Sigmoid colon (tissue), 7 donors: ENCODE measurements around the gene FBXL4. TPM values are rescaled to one million over a fixed set of nuclear protein-coding genes. Genes with fewer than 3 reads are reported as not detected.

Experiments
- DNase-seq: peaks from one replicate; pipeline ENCODE4 v3.0.0-alpha.2; 2019
- H3K27ac ChIP-seq, 4 donors: fragments of 200-600 bp; sonication (generic); one replicate each; pipeline ENCODE4 v1.5.1; 2016 to 2019; ENCODE audit warnings: mild to moderate bottlenecking in 1 of 4
- H3K27me3 ChIP-seq, 3 donors: fragments of 200-600 bp; sonication (generic); one replicate each; pipeline ENCODE4 v1.5.1; 2019; ENCODE audit warnings: mild to moderate bottlenecking in 1 of 3
- H3K36me3 ChIP-seq, 4 donors: fragments of 200-600 bp; sonication (generic); one replicate each; pipeline ENCODE4 v1.5.1; 2016 to 2019
- H3K4me1 ChIP-seq, 4 donors: fragments of 200-600 bp; sonication (generic); one replicate each; pipeline ENCODE4 v1.5.1; 2017 to 2019
- H3K4me3 ChIP-seq, 4 donors: fragments of 200-600 bp; sonication (generic); one replicate each; pipeline ENCODE4 v1.5.1; 2017 to 2019; ENCODE audit warnings: mild to moderate bottlenecking in 2 of 4, moderate library complexity in 1 of 4
- H3K9me3 ChIP-seq, 4 donors: fragments of 200-600 bp in 3 of 4; sonication (generic) in 3 of 4; one replicate each; pipeline versions ENCODE4 v1.5.1 to v1.6.1; 2013 to 2019
- EP300 ChIP-seq, 4 donors: sonication (generic); formaldehyde crosslinking; IDR thresholded peaks; one replicate each; pipeline ENCODE4 v1.6.1; 2017; ENCODE audit warnings: antibody characterized with exemption in 4 of 4
- POLR2A ChIP-seq, 2 donors: fragments of 450-650 bp; IDR thresholded peaks; one replicate each; pipeline ENCODE4 v1.6.1; 2016; ENCODE audit warnings: antibody characterized with exemption in 2 of 2, mild to moderate bottlenecking in 2 of 2, moderate library complexity in 2 of 2
- POLR2AphosphoS5 ChIP-seq, 4 donors: sonication (generic); formaldehyde crosslinking; IDR thresholded peaks; one replicate each; pipeline ENCODE4 v1.6.1; 2017; ENCODE audit warnings: antibody characterized with exemption in 4 of 4
- WGBS, 2 donors: extraction: QIAGEN DNeasy Blood & Tissue Kit; methylation state at CpG; one replicate each; pipeline ENCODE4 v1.1.7; 2013; 5-methylcytosine and 5-hydroxymethylcytosine counted together
- intact Hi-C: fragments of 100-400 bp; cut with DNase I; formaldehyde crosslinking; loops from one replicate; pipeline ENCODE4 v1.15.1; 2023
- polyA plus RNA-seq, 3 donors: library from polyadenylated mRNA; stranded (reverse); fragments of 200-250 nt; gene quantifications; one replicate each; pipeline ENCODE4 v1.2.3, GENCODE V29; 2013
- total RNA-seq, 4 donors: library from RNA; depleted of rRNA; stranded (reverse); fragments of >200 nt; gene quantifications; one replicate each; pipeline ENCODE4 v1.1.0, GENCODE V29; 2016
- TF ChIP-seq, protein P1 (sequence below), 4 experiments: fragments of 450-650 bp in 3 of 4; fragments of 200-600 bp in 1 of 4; IDR thresholded peaks; one replicate each; pipeline ENCODE4 v1.5.1; 2016 to 2019; ENCODE audit warnings: antibody characterized with exemption in 4 of 4, mild to moderate bottlenecking in 3 of 4, moderate library complexity in 2 of 4
- donor health status: healthy with polysubstance abuse.
- donor health status: Bipolar disorder and iron deficiency.
- donor health status: healthy.

Gene FBXL4
- total and polyA plus RNA-seq, 7 donors: 2.4 to 31.4 (median 19.1) TPM

DNA sequence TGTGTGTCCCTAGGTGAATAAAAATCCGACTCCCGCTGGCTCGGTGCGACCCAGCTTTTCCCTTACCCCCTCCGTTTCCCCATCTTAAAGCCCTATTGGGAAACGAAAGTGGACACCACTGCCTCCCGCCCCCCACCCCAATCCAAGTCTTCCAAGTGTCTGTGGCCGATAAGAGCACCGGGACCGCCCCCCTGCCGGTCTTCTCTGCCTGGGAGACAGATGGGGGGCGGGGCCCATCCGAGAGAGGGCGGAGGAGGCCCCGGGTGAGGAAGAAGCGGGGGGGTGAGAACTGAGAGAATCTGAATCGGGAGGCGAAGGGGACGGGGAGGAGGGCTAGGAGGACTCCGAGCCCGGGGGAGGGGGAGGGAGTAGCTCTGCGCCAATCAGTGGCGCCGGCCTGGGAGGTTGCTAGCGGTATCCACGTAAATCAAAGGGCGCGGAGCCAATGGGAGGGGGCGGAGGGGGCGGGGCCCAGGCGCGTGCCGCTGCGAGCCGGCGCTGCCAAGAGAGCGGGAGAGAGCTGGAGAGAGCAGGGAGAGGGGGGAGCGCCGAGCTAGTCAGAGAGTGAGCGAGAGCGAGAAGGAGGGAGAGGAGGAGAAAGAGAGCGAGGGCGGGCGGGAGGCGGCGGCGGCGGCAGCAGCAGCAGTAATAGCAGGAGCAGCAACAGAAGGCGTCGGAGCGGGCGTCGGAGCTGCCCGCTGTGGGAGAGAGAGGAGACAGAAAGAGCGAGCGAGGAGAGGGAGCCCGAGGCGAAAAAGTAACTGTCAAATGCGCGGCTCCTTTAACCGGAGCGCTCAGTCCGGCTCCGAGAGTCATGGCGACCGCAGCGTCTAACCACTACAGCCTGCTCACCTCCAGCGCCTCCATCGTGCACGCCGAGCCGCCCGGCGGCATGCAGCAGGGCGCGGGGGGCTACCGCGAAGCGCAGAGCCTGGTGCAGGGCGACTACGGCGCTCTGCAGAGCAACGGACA is 113.4 kb downstream of the FBXL4 start, which contains the start of gene POU3F2:
TSS of gene POU3F2 (plus strand) at position 515 of the 972 bp plus-strand sequence. CDS start at position 815, 300 bp downstream.
- peaks cover 64 to 100% (median 76%) of the 10 kb centered on the region in 3 donors for H3K27me3 ChIP-seq
- no peaks in the 10 kb centered on the region for H3K36me3 ChIP-seq
- intact Hi-C loops: loop anchor here (10.0 kb wide), 3 partner anchors 110 to 760 kb away; partner anchors contain the start of gene FBXL4
- peak; percentile 77 for DNase-seq
- H3K9me3 ChIP-seq: no peaks in the 10 kb centered on the region
- peak within 1 kb of the TSS; percentile 29 to 57 (median 50) for H3K4me3 ChIP-seq
- WGBS, 2 donors: 1% methylated on average over 83 of the region's 83 CpGs
- TF ChIP-seq EP300 (IDR thresholded peaks at IDR 0.05) (no peak), POLR2A (IDR thresholded peaks at IDR 0.05) (no peak), POLR2AphosphoS5 (IDR thresholded peaks at IDR 0.05) (no peak)
- TF ChIP-seq, protein P1, sequence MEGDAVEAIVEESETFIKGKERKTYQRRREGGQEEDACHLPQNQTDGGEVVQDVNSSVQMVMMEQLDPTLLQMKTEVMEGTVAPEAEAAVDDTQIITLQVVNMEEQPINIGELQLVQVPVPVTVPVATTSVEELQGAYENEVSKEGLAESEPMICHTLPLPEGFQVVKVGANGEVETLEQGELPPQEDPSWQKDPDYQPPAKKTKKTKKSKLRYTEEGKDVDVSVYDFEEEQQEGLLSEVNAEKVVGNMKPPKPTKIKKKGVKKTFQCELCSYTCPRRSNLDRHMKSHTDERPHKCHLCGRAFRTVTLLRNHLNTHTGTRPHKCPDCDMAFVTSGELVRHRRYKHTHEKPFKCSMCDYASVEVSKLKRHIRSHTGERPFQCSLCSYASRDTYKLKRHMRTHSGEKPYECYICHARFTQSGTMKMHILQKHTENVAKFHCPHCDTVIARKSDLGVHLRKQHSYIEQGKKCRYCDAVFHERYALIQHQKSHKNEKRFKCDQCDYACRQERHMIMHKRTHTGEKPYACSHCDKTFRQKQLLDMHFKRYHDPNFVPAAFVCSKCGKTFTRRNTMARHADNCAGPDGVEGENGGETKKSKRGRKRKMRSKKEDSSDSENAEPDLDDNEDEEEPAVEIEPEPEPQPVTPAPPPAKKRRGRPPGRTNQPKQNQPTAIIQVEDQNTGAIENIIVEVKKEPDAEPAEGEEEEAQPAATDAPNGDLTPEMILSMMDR (IDR thresholded peaks at IDR 0.05): no peak
- H3K4me1 ChIP-seq: peaks cover 0 to 55% (median 50%) of the 10 kb centered on the region in 4 donors
- peak within 1 kb of the TSS in 1 of 4 donors; percentile 4 for H3K27ac ChIP-seq

DNA sequence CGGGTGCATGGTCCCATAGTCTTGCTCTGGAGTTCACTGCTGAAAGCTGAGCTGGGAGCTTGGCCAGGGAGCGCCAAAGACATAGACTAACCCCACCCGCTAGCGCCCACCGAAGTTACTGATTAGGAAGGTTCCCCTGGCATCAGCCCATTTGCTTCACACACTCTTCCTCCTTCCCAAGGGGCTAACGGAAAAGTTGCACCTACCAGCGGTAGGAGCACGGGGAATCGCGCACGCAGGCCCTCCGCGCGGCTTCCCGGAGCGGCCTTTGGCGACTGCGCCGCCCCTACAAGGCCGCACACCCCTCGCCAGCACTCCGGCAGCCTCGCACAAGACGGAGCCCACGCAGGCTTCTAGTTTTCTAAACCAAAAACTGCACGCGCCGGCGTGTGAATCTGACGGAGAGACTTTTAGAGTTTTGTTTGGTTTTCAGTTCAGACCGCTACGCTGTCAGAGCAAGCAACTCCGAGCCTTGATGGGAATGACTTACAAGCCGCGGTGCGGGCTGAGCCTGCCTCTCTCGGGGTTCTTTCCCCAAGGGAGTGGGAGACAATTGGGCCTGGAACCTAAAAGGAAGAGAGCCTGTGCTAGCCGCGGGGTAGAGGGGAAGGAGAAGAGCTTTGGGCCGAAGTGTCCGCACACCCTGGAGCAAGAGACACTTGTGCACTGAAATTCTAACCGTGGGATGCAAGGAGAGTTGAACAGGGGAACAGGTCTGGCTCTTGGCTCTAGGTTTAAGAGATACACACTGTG is 114.3 kb downstream of the FBXL4 start:
- no peaks in the 10 kb centered on the region for H3K9me3 ChIP-seq
- 1% methylated on average over 41 to 42 of the region's 42 CpGs for WGBS, 2 donors
- H3K27ac ChIP-seq: peak overlapping the region in 1 of 4 donors; percentile 4
- H3K27me3 ChIP-seq: peaks cover 65 to 100% (median 76%) of the 10 kb centered on the region in 3 donors
- no peaks in the 10 kb centered on the region for H3K36me3 ChIP-seq
- DNase-seq: peak; percentile 55
- TF ChIP-seq POLR2A (IDR thresholded peaks at IDR 0.05) (no peak), POLR2AphosphoS5 (IDR thresholded peaks at IDR 0.05) (peak in 1 of 4 donors; percentile 10)
- H3K4me1 ChIP-seq: peaks cover 0 to 55% (median 50%) of the 10 kb centered on the region in 4 donors
- H3K4me3 ChIP-seq: peak overlapping the region; percentile 29 to 57 (median 50)
- intact Hi-C loops: loop anchor here (10.0 kb wide), 3 partner anchors 111 to 761 kb away; partner anchors contain the start of gene FBXL4

DNA sequence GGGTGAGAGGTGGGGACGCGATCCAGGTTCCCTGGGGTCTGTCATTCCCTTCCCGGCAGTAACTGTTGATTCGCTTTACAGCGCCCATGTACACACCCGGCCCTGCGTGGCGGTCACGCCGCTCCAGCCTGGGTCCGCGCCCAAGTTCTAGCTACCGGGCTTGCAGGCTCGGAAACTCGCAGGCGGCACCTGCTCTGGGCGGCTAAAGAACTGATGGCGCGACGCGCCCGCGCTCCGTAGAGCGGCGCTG is 114.8 kb downstream of the FBXL4 start:
- H3K27ac ChIP-seq: no peak overlapping the region
- no peaks in the 10 kb centered on the region for H3K36me3 ChIP-seq
- intact Hi-C loops: loop anchor here (10.0 kb wide), 3 partner anchors 112 to 762 kb away; partner anchors contain the start of gene FBXL4
- H3K9me3 ChIP-seq: no peaks in the 10 kb centered on the region
- H3K27me3 ChIP-seq: peaks cover 64 to 100% (median 76%) of the 10 kb centered on the region in 3 donors
- H3K4me1 ChIP-seq: peaks cover 0 to 60% (median 51%) of the 10 kb centered on the region in 4 donors
- DNase-seq: peak; percentile 64
- H3K4me3 ChIP-seq: peak overlapping the region; percentile 29 to 57 (median 50)
- TF ChIP-seq POLR2AphosphoS5 (IDR thresholded peaks at IDR 0.05) (no peak), EP300 (IDR thresholded peaks at IDR 0.05) (no peak), POLR2A (IDR thresholded peaks at IDR 0.05) (no peak)
- TF ChIP-seq, protein P1 (IDR thresholded peaks at IDR 0.05): no peak
- WGBS, 2 donors: 1% methylated on average over 26 of the region's 26 CpGs

DNA sequence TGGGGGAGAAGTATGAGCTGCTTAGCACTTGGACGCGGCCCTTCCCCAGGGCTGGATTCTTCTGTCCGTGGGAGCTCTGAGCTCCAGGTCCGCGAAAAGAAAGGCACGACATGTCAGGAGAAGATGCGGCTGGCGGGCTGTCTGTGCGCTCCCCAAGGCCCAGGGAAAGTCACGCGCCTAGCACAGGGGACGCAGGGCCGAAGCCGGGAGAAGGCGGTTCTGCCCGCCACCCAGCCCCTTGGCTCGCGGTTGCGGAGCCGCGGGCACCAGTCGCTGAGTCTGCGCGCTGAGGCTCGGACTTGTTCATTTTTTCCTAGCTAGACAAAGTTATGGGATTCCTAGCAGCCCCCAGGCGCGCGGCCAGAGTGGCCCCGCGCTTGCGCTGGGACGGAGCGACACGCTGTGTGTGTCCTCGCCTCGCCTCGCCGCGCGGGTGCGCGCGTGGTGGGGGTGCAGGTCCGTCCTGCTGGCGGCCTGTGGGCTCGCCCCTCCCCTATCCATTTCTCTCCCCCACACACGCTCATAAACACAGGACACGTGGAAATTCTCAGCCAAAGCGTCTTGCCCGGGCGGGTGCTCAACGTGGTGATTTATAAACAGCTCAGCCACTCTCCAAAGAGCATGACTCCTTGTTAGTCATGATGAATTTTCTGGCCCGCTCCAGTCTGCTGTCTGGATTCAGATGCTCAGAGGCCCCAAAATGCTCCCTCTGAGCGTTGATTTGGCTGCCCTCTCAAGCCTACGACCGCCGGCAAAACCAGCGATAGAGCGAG is 115.3 kb downstream of the FBXL4 start:
- no peak overlapping the region for H3K27ac ChIP-seq
- WGBS, 2 donors: 2% methylated on average over 59 of the region's 59 CpGs
- peak; percentile 54 for DNase-seq
- H3K4me3 ChIP-seq: peak overlapping the region in 3 of 4 donors; percentile 11 to 57 (median 53)
- peaks cover 69 to 100% (median 76%) of the 10 kb centered on the region in 3 donors for H3K27me3 ChIP-seq
- TF ChIP-seq POLR2A (IDR thresholded peaks at IDR 0.05): no peak
- TF ChIP-seq POLR2AphosphoS5 (IDR thresholded peaks at IDR 0.05): no peak
- no peak for TF ChIP-seq EP300 (IDR thresholded peaks at IDR 0.05)
- TF ChIP-seq, protein P1 (IDR thresholded peaks at IDR 0.05): no peak
- H3K36me3 ChIP-seq: no peaks in the 10 kb centered on the region
- intact Hi-C loops: loop anchor here (10.0 kb wide), 3 partner anchors 112 to 762 kb away; partner anchors contain the start of gene FBXL4
- H3K9me3 ChIP-seq: no peaks in the 10 kb centered on the region
- peaks cover 0 to 65% (median 56%) of the 10 kb centered on the region in 4 donors for H3K4me1 ChIP-seq
